Loucy (cell line): ENCODE measurements around the gene GPHB5.

Experiments used
- EZH2phosphoT487 ChIP-seq: fragments of 200-600 bp; IDR thresholded peaks from 2 replicates; pipeline ENCODE4 v1.6.1; 2018; ENCODE audit warnings: antibody characterized with exemption, mild to moderate bottlenecking, moderate library complexity, borderline replicate concordance
- TF ChIP-seq, protein P1 (sequence below): fragments of 200-600 bp; sonication (generic); conservative IDR thresholded peaks from 2 replicates; pipeline ENCODE4 v1.5.1; 2014; ENCODE audit warnings: mild to moderate bottlenecking, antibody characterized with exemption, low read length

DNA sequence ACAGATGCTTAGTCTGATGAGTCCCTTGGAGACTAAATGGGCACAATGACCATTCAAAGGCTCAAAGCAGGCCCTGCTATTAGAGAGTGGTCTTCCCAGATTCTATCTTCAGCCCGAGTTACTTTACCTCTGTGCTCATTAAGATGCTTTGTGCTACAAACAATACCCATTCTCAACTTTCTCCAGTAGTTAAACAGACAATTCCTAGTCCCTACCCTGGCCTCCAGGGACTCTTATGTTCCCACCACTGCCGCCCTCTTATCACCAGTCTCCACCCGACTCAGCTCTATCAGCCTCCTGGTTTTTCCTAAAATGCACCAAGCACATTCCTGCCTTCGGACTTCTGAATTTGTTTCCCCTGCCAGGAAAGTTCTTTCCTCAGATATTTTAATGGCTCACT, 25.6 kb upstream of the GPHB5 start:
- TF ChIP-seq, protein P1, sequence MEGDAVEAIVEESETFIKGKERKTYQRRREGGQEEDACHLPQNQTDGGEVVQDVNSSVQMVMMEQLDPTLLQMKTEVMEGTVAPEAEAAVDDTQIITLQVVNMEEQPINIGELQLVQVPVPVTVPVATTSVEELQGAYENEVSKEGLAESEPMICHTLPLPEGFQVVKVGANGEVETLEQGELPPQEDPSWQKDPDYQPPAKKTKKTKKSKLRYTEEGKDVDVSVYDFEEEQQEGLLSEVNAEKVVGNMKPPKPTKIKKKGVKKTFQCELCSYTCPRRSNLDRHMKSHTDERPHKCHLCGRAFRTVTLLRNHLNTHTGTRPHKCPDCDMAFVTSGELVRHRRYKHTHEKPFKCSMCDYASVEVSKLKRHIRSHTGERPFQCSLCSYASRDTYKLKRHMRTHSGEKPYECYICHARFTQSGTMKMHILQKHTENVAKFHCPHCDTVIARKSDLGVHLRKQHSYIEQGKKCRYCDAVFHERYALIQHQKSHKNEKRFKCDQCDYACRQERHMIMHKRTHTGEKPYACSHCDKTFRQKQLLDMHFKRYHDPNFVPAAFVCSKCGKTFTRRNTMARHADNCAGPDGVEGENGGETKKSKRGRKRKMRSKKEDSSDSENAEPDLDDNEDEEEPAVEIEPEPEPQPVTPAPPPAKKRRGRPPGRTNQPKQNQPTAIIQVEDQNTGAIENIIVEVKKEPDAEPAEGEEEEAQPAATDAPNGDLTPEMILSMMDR = no peak
- TF ChIP-seq EZH2phosphoT487 = no peak
